ENCODE measurements around the gene GEMIN5.
"Not testable (repeated sequence)": the region's sequence is repeated elsewhere in the genome, so short reads cannot be mapped to it uniquely, and the experiment has no call there.

The GEMIN5 gene

DNA sequence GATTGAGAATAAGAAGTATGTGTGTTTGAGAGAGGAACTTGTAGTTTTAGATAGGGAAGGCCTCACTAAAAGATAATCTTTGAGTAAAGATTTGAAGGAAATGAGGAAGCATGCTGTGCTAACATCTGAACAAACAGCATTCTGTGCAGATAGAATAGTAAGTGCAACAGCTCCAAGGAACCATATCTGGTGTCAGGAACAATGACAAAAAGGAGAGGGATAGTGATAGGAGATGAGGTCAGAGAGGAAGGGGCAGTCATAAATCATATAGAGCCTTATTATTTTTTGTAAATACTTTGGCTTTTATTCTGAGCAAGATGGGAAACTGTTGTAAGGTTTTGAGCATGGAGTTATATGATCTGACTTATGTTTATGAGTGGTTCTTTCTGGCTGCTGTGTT, 6.7 kb upstream of the GEMIN5 start:
- no peak for DNase-seq (ENCODE audit: low read depth)

- no peak for DNase-seq (ENCODE audit: low read depth)
Observed at GRCh38 chr5:154943527-154943926, 5.5 kb upstream of the GEMIN5 start.

GRCh38 chr5:154940772-154941620, 3.0 kb upstream of the GEMIN5 start, which contains the start of gene MRPL22:
MRPL22 (plus strand) TSS chr5:154941073; CDS start chr5:154941111, 38 bp downstream.
- peak; percentile 89 for DNase-seq (ENCODE audit: low read depth)

- no peak for DNase-seq (ENCODE audit: low read depth)
Observed at GRCh38 chr5:154940375-154940771, 2.4 kb upstream of the GEMIN5 start.

DNA sequence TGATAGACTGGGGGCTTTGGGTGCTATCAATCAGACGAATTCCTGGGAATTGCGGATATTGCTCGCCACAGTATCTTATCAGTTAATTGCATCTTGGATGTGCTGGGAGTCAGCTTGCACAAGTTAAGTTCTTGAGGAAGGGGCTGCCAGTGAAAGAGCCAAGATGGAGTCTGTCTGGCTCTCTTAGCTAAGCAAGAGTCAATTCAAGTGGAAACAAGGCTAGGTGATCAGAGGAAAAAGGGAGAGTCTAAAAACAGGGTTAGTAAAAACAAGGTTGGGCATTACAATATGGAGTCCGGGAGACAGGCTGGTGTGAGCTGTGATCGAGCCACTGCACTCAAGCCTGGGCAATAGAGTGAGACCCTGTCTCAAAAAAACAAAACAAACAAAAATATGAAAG, 1.4 kb upstream of the GEMIN5 start:
- DNase-seq (ENCODE audit: low read depth), result not testable (repeated sequence)

DNA sequence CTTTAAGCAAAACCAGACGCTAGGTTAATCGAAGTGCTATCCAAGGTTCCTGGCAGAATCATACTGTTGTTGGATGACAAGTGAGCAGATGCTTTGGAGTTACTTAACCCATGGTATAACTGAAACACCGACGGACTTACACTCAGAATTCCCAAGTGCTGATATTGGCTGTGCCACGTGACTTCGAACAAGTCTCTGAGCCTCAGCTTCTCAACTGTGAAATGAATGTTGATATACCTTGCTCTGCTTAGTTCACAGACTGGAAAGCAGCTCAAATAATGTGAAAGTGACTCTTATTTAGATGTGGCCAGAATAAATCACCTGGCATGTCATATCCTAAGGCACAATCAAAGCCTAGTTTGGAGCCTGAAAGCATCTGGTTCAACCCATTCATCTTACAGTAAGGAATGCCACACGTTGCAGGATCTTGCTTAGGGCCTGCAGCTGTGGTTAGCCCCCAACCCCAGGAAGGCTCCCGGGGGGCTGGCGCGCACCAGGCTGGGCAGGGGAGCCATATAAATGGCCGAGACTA, 759 bp downstream of the GEMIN5 start:
- DNase-seq (ENCODE audit: low read depth), result no peak

DNA sequence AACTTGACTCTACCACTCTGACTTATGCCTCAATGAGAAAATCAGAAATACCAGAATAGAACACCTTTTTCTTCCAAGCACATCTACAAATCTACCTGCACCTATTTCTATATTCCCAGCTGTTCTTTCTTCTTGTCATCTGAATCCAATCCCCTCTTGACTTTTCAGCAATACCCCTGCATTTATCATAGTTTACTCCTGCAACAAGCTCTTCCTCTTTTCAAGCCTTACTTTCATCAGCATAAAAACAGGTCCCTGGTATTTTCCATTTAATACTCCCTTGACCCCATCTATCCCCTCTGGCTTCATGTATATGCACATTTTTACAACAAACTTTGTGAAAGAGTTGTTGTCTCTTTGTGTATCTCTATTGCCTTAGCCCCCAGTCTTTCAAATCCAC, 3.1 kb downstream of the GEMIN5 start:
- no peak for DNase-seq (ENCODE audit: low read depth)

GRCh38 chr5:154933537-154933936, 4.5 kb downstream of the GEMIN5 start:
- DNase-seq (ENCODE audit: low read depth), result no peak

GRCh38 chr5:154923441-154924430, 14.3 kb downstream of the GEMIN5 start:
- no peak for DNase-seq (ENCODE audit: low read depth)

- DNase-seq (ENCODE audit: low read depth), result no peak
Observed at GRCh38 chr5:154917757-154918156, 20.3 kb downstream of the GEMIN5 start.

DNA sequence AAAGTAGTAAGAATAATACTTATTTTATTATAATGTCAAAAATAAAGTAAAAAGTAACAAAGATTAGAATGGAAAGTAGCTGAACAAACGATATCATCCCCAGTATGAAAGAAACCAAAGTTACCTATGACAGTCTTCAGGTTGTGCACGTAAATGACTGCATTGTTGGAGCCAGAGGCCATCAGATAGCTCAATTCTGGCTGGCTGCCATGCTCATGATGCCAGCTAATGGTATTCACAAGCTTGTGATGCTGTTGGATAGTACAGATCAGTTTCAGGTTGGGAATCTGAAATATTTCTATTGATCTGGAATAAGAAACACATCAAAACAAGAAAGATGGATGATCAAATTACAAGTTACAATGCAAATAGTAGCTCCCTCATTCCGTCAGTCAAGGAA, 21.1 kb downstream of the GEMIN5 start:
- no peak for DNase-seq (ENCODE audit: low read depth)

DNA sequence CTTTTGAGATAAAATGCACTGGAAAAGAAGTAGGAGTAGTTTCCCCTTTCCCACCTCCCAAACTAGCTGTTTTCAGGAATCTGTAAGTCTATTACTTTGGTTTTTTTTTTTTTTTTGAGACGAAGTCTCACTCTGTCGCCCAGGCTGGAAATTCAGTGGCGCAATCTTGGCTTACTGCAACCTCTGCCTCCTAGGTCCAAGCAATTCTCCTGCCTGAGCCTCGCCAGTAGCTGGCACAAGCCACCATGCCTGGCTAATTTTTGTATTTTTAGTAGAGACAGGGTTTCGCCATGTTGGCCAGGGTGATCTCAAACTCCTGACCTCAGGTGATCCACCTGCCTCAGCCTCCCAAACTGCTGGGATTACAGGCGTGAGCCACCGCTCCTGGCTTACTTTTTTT, 32.4 kb downstream of the GEMIN5 start:
- DNase-seq (ENCODE audit: low read depth), result not testable (repeated sequence)

DNA sequence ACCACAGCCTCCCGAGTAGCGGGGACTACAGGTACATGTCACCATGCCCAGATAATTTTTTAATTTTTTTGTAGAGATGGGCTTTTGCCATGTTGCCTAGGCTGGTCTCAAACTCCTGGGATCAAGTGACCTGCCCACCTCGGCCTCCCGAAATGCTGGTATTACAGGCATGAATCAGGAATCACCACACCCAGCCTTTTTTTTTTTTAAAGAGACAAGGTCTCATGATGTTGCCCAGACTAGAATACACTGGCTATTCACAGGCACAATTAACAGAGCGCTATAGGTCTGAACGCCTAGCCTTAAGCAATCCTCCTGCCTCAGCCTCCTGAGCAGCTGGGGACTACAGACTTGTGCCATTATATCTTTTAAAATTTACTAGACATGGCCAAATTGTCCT, 36.1 kb downstream of the GEMIN5 start:
- DNase-seq (ENCODE audit: low read depth), result no peak

DNA sequence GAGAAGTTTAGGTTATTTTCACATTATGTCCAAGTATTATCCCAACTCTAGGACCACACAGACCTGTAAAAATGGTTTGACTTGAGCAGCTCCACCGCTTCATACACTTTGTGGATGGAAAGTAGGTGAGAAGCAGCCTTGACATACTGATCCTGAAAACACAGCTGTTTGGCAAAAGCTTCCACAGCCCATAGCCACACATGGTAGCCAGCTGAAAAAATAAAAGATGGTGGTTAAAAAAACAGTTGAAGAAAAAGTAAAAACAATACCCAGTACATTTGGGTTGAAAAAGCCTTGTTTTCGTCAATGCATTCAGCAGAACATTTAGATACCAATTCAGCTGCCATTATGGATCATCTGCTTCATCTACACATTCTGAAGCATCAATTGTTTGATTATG, 36.7 kb downstream of the GEMIN5 start:
- DNase-seq (ENCODE audit: low read depth), result no peak

- no peak for DNase-seq (ENCODE audit: low read depth)
Observed at GRCh38 chr5:154900066-154900465, 37.9 kb downstream of the GEMIN5 start.

- DNase-seq (ENCODE audit: low read depth), result no peak
Observed at GRCh38 chr5:154899151-154899816, 38.7 kb downstream of the GEMIN5 start.

DNA sequence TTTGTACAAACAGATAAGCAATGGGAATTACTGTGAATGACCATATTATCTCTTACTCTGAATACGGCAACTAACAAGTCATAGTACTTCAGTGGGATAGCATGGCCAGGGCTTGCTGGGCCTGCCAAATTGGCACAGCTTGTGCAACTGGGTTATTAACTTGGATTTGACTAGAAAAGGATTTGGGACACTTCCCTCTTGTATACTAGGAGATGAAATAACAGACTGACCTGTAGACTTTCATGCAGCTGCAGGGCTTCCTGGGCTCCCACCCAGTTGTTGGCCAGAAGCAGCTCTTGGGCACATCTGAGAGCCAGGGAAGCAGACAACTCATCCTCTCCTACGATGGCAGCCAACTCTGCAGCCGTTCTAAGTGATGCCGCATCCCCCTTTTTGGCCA, 39.8 kb downstream of the GEMIN5 start:
- no peak for DNase-seq (ENCODE audit: low read depth)

- no peak for DNase-seq (ENCODE audit: low read depth)
Observed at GRCh38 chr5:154896562-154897165, 41.3 kb downstream of the GEMIN5 start.

DNA sequence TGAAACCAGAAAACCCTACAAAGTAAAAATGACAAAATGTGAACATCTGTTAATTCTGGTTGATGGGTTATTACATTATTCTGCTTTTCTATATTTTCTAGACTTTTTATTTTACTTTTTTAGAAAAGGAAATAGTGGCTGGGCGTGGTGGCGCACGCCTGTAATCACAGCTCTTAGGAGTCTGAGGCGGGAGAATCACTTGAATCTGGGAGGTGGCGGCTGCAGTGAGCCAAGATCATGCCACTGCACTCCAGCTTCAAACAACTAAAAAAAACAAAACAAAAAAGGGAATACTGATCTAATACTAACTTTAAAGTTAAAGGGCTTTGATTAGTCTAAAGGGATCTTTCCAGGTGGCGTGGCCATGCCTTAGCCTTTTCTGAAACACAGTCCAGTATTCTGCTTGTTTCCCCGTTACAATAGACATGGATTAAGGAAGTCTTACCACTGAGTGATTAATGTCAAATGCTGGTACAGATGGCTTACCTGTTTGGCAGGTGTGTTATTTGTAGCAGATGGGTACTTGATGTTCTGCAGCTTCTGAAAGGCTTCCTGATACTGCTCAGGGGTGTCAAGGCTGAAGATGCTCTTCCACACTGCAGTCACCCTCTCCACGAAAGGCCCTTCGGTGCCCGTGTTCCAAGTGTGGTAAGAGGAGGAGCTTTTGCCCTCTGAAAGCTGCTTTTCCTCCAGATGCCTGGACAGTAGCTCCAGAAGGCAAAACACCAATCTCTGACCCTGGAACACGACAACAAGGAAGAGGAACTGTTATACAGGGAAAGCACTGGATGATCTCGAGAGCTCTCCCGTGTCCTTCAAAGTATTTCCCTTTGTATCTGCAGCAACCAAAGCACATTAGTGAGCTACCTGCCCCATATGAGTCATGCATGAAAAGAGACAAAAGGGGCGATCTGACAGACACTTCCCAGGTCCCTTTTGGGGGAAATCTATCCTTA, 42.1 kb downstream of the GEMIN5 start:
- DNase-seq (ENCODE audit: low read depth), result no peak

DNA sequence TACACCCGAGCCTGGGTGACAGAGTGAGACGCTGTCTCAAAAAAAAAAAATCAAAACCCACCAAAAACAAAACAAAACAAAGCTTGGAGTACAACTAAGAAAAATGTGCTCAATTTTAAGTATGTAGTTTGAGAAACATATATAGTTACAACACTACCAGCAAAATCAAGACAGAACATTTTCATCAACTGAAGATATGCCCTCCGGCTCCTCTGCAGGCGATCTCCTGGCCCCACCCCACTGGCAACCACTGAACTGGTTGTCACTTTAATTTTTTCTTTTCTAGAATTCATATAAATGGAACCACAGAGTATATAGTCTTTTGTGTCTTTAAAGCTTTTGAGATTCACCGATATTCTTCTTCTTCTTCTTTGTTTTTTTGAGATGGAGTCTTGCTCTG, 44.6 kb downstream of the GEMIN5 start:
- no peak for DNase-seq (ENCODE audit: low read depth)

Measured in activated T-helper 9 cell treated with anti-CD3 and anti-CD28 coated beads, Interleukin-2, amount 50 U/mL, for 16 hours (primary cell).